T follicular helper cell (primary cell): Measurements from ENCODE around the gene TMIGD3.

Source experiments
- DNase-seq: peaks from one replicate; pipeline ENCODE4 v3.0.0-alpha.2; 2020; ENCODE audit warnings: low read depth

The TMIGD3 gene

DNA sequence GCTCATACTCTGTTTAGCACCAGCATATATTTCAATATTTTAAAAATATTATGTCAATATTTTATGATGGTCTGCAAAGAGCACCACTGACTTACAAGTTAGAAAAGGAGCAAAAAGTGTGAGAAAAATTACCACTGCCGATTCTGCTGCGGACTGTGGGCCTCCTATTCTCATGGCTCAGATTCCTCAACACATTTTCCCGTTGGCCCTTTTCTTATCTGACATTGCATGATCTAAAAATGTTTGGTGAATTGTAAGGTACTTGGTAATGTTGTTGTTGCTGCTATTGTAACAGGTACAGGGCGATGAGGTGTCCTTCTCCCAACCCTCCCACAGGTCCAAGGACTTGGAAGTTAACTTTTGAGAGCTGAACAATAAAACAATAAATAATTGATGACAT is 28.9 kb downstream of the TMIGD3 start:
- DNase-seq, result no peak

GRCh38 chr1:111474106-111474505 is 29.3 kb downstream of the TMIGD3 start:
- DNase-seq, result no peak

DNA sequence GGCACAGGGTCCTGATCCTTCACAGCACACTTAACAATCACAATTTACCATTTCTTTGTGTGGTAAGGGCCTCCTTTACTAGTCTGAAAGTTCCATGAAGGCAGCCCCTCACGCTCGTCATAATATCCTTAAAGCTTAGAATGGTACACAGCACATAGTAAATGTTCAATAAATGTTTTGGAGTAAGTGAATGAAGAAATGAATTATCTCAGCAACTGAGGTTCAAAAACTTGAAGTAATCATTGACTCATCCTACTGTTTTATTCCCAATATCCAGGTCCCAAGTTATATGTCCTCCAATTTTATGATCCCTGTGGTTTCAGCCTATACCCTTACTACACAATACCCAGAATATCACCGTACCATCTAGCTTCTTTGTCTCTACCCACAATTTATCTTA is 31.9 kb downstream of the TMIGD3 start:
- DNase-seq, result no peak

DNA sequence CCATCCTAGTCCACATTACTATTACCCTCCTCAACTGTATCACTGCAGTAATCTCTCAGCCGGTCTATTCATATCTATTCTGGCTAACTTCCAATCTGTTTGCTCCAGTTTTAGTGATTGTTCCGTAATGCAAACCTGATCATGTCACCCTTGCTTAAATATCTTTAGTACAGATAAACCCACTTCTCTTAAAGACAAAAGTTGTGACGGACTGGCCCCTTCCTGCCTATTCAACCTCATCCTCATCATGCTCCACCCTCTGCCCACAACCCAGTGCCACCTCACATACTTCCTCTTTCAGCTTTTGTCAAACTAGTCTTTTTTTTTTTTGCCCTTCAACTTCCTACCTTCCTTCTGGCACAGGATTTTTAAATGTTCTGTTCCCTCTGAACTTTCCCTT is 32.4 kb downstream of the TMIGD3 start:
- peak; percentile 65 for DNase-seq

- DNase-seq, result no peak
Measured at GRCh38 chr1:111470596-111470995, 32.8 kb downstream of the TMIGD3 start.

DNA sequence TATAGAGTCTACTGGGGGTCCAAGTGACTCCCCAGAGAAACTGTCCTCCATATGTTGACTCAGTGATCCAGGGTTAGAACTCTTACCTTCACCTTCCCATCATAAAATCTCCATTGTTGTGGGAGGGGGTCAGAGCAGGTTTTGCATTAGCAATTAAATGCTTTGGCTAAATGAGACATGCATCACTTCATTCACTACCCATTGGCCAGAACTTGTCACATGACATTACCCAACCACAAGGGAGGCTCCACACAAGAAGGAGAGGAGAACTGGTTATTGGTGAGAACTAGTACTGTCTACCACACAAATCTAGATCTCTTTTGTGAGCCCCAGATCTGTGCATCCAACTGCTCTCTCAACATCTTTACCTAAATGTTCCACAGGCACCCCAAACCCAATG is 33.9 kb downstream of the TMIGD3 start:
- no peak for DNase-seq

- DNase-seq, result no peak
Measured at GRCh38 chr1:111468717-111469100, 34.7 kb downstream of the TMIGD3 start.

DNA sequence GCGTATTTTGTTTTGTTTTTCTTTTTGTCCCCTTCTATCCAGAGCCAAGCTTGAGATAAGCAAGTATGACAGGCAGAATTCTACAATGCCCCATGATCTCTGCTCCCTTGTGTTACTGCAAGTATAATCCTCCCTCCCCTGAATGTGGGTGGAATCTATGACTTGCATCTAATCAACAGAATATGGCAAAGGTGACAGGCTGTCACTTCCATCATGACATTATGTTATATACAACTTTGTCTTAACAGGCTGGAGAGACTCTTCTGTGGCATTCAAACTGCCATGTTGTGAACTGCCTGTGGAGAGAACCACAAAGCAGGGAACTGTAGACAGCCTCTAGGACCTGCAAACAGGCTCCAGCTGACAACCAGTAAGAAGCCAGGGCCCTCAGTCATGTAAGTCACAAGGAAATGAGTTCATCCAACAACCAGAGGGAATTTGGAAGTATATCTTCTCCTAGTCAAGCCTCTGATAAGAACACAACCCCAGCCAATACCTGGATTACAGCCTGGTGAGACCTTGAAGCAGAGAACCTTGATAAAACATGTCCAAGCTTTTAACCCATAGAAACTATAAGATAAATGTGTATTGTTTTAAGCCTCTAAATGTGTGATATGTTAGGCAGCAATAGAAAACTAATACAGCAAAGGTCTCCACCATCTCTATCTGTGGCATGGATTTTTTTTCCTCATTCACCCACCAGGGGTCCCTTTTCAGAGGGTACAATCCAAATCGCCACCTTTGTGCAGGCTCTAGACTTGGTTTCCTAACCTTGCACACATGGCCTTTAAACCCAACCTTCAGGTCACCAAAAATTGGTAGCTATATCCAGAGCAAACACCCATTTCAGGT is 35.3 kb downstream of the TMIGD3 start:
- no peak for DNase-seq

GRCh38 chr1:111466480-111466879 is 37.0 kb downstream of the TMIGD3 start:
- DNase-seq, result no peak

- DNase-seq, result no peak
Measured at GRCh38 chr1:111465754-111466153, 37.7 kb downstream of the TMIGD3 start.

- DNase-seq, result no peak
Measured at GRCh38 chr1:111463029-111463683, 40.3 kb downstream of the TMIGD3 start.

DNA sequence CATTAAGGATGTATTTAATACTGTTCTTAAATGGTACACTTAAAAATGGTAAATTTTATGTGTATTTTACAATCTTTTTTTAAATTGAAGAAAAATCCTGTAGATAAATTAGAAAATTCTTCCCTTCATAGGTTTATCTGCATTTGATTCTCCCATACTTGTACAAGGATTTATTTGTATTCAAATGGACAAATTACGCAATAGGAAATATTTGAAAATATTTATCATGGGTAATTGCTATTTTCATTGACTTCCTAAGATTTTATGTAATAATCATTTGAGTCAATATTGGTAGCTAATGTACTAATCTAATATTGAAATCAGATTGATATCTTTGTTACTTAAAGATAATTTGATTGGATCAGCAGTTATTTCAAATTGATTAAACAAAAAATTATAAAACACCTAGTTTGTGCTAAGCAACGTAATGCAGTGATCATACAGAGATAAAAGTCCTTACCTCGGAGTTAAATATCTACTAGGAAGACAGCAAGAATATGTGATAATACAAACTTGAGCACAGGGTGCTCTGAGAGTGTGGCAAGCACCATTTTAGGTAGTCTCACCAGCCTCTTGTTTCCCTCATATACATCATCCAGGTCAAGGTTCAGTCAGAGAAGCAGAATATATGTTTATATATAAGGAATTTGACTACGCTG is 40.9 kb downstream of the TMIGD3 start:
- no peak for DNase-seq

DNA sequence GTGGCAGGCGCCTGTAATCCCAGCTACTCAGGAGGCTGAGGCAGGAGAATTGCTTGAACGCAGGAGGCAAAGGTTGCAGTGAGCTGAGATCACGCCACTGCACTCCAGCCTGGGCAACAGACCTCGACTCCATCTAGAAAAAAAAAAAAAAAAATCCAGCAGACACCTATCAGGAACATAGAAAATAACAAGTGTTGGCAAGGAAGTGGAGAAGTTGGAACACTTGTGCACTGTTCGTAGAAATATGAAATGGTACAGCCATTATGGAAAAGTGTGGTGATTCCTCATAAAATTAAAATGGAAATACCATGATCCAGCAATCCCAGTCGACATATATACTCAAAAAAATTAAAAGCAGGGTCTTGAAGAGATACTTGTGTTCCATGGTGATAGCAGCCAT is 41.7 kb downstream of the TMIGD3 start:
- no peak for DNase-seq

DNA sequence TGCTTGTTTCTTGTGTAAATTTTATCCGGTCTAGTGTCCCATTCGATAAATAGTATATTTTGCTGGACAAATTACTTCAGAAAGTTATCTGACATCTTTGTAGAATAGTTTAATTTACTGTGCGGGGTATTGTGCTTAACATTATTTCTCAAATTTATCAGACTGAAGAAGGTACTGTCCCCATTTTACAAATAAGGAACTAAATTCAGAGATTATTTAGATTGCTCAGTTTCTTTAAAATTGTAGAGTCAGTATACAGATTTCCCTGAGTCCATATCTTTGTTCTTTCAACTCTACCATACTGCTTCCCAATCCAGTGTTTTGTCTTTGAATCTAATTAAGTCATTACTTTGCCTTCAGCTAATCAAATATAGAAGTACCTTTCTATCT is 47.8 kb downstream of the TMIGD3 start:
- no peak for DNase-seq

DNA sequence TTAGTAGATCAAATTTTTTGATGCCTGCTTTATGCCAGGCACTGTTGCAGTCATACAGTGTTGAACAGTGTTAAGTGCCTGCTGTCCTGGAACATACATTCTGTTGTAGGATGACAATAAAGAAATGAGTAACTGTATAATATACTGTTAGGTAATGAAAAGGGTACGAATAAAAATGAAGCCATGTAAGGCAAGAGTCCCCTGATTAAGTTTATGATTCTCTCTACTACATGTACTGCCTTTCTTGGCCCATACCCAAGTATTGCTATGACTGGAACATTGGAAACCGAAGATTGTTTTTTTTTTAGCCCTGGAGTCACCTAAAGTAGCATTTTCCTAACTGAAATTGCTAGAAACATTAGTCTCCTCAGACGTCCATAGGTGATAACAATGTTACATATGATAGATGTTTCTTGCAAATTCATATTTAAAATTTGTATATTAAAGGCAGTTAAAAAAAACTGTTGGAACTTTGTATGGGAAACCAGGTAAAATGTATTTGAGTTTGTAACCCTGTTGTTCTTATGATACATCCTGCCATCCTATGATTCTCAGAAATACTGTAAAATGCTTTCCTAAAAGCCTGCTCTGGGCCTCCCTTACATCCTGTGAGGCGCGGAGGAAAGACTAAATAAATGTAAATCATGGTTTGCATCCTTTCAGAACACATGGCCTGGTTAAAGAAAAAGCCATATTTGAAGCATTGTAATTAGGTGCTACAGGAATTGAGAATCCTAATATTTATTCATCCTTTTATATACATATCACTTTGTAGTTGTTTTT is 48.4 kb downstream of the TMIGD3 start:
- DNase-seq, result no peak

DNA sequence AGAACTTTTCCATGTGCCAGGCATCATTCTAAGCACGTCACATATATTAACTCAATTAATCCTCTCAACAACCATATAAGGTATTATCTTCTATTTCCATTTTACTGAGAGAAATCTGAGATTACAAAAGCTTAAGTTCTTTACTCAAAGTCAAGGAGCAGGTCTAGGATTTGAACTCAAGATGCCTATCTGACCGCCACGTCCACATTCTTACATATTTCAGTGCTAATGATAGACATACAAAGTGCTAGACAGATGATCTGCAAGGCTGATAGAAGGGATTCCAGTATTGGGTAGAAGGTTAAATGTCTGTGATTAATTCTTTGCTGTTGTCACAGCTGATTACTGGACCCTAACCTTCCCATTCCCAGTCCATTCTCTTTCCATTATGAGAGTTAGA is 49.7 kb downstream of the TMIGD3 start:
- no peak for DNase-seq

DNA sequence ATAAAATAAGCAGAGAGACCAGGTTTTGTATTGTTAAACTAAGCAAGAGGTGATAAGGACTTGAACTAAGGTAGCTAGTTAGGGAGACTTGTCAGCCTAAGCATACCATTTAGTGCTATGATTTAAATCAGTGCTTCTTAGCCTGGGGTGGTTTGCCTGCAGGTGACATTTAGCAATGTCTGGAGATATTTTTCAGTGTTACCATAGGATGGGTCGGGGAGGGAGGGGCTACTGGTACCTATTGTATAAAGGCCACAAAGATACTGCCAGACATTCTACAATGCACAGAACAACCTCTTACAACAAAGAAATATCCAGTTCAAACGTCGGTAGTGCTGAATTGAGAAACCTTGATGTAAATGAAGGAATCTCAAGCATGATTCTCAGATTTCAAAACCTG is 50.9 kb downstream of the TMIGD3 start:
- no peak for DNase-seq

- DNase-seq, result no peak
Measured at GRCh38 chr1:111450185-111450584, 53.2 kb downstream of the TMIGD3 start.

DNA sequence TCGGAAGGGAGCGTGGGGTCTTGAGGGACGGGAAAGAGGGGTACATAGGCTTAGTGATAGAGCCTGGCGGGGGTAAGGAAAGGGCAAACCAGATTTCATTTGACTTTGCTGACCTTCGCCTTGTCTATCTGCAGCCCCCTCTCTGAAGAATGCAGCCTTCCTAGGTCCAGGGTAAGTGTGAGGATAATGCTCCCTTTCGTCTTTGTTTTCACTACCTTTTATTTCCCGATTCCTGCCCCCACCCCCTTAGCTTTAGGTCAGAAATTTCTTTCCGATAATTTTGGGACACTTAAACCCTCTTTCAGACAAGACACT is 53.8 kb downstream of the TMIGD3 start:
- DNase-seq, result no peak

DNA sequence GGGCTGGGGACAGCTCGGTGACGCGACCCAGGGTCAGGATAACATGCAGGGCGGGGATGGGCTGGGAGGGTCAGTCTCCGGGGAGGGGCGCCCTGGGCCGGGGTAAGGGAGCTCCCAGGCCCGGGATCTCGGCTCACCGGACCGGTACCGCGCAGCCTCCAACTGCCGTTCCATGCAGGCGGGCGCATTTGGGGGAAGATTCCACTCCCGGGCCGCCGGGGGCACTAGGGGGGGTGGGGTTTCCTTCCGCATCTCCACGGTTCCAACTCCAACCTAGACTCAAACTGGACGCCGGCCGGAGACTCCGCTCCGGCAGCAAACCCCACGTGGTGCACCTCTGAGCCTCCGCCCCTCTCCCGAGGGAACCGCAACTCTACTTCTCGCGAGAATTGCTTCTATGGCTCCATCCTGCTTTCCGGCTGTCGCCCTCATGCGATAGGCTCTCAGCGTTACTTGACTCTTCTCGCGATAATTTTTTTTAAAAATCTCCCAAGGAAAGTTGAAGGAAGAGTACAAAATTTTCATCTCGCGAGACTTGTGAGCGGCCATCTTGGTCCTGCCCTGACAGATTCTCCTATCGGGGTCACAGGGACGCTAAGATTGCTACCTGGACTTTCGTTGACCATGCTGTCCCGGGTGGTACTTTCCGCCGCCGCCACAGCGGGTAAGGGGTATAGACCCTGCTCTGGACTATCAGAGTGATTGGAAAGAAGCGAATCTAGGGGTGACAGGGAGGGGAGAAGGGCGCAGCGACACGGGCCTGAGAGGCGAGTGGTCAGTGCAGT is 54.3 kb downstream of the TMIGD3 start, which contains the start of the genes ATP5PB and WDR77:
ATP5PB (plus strand) TSS at position 547 of the 785 bp plus-strand sequence; CDS start at position 625, 78 bp downstream.
WDR77 (minus strand) TSS at position 339 of the 785 bp plus-strand sequence; CDS start at position 252, 87 bp downstream.
- DNase-seq, result peak; percentile 84

DNA sequence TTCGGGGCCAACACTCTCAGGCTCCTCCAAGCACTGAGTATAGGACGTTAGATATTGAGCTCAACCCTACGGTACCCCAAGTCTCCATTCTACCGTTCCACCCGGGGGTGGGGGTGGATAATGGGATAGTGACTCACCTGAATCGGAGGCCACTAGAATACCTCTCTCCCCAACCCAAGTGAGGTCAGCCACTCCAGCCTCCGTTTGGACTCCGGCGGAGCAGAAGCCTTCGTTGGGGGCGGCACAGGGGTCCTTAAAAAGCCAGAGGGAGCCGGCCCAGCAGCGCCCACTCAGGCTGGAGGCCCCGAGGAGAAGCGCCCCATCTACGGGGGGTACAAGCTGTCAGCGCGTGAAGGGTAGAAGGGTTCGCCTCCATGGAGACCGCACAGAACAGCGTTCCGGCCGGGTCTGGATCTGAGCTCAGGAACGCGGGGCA is 54.9 kb downstream of the TMIGD3 start:
- DNase-seq, result no peak
